K562 (cell line): ENCODE data around the gene HLA-DOA. TPM values are rescaled to one million over a fixed set of nuclear protein-coding genes. Genes with fewer than 3 reads are reported as not detected.

Source experiments
- GABPB1 ChIP-seq: sonication (generic); formaldehyde crosslinking; IDR thresholded peaks from 2 replicates; pipeline ENCODE4 v1.8.0; 2022; ENCODE audit warnings: mild to moderate bottlenecking, missing genetic modification reagents
- HOMEZ ChIP-seq: fragments of 250-450 bp; sonication (Bioruptor Pico); IDR thresholded peaks from 2 replicates; pipeline ENCODE4 v1.4.0; 2020; ENCODE audit warnings: mild to moderate bottlenecking, moderate library complexity
- MBD2 ChIP-seq: sonication (generic); IDR thresholded peaks from 2 replicates; pipeline ENCODE4 v1.6.1; 2016; ENCODE audit warnings: low read depth, borderline replicate concordance
- NONO ChIP-seq, 2 experiments: fragments of 200-400 bp in 1 of 2; fragments of 450-650 bp in 1 of 2; formaldehyde crosslinking in 1 of 2; IDR thresholded peaks; 2 replicates each; pipeline ENCODE4 v1.6.1; 2017; ENCODE audit warnings: low read depth in 2 of 2, mild to moderate bottlenecking in 2 of 2, moderate library complexity in 2 of 2, low read length in 1 of 2
- NR2C2 ChIP-seq, 2 experiments: fragments of 200-800 bp in 1 of 2; sonication (Bioruptor generic) in 1 of 2; sonication (generic) in 1 of 2; formaldehyde crosslinking in 1 of 2; IDR thresholded peaks; 2 replicates each; pipeline versions ENCODE4 v1.6.1 to v1.8.0; 2016 to 2022; ENCODE audit warnings: mild to moderate bottlenecking in 1 of 2, missing compliant biosample characterization in 1 of 2, missing genetic modification characterization in 1 of 2, missing genetic modification reagents in 1 of 2
- PHTF2 ChIP-seq: fragments of 250-450 bp; sonication (Bioruptor Pico); IDR thresholded peaks from 2 replicates; pipeline ENCODE4 v1.5.0; 2021; ENCODE audit warnings: mild to moderate bottlenecking
- RBM34 ChIP-seq: fragments of 200-400 bp; formaldehyde crosslinking; IDR thresholded peaks from 2 replicates; pipeline ENCODE4 v1.6.1; 2018; ENCODE audit warnings: low read length, borderline replicate concordance; ENCODE audit not compliant: insufficient read depth
- RCOR1 ChIP-seq, 2 experiments: IDR thresholded peaks; 2 replicates each; pipeline ENCODE4 v1.6.1; 2012; ENCODE audit warnings: low read depth in 2 of 2, low read length in 2 of 2, borderline replicate concordance in 1 of 2, improper control_type of control experiment in 1 of 2
- SMC3 ChIP-seq: conservative IDR thresholded peaks from 2 replicates; pipeline ENCODE4 v1.6.1; 2011; ENCODE audit warnings: low read depth, low read length, improper control_type of control experiment; ENCODE audit not compliant: insufficient read depth
- TCF7L2 ChIP-seq: fragments of 150-350 bp; IDR thresholded peaks from 2 replicates; pipeline ENCODE4 v1.6.1; 2016; ENCODE audit warnings: low read depth, mild to moderate bottlenecking, low read length, moderate library complexity
- ZNF318 ChIP-seq, 2 experiments: fragments of 450-650 bp; IDR thresholded peaks; 2 replicates each; pipeline ENCODE4 v1.6.1; 2016; ENCODE audit warnings: mild to moderate bottlenecking in 2 of 2, borderline replicate concordance in 1 of 2, low read depth in 1 of 2, moderate library complexity in 1 of 2
- polyA plus RNA-seq, 8 experiments: library from polyadenylated mRNA; depleted of rRNA in 4 of 8; stranded (reverse) in 5 of 8; unstranded in 3 of 8; fragments of >200 nt; fragmentation: Nextera tagmentation in 2 of 8; fragmentation: Illumina TruSeq in 1 of 8; extraction: Ambion mirVana in 2 of 8; extraction: Trizol in 1 of 8; gene quantifications; 2 replicates each; pipeline versions ENCODE4 v1.2.1 to v1.2.3, GENCODE V29; 2011 to 2014; ENCODE audit warnings: inconsistent platforms in 1 of 8, missing spikeins in 1 of 8
- total RNA-seq, 7 experiments: library from RNA; depleted of rRNA in 6 of 7; stranded (reverse); fragments of >200 nt in 6 of 7; fragmentation: Illumina TruSeq in 2 of 7; extraction: Trizol in 2 of 7; gene quantifications; 2 replicates each; pipeline versions ENCODE4 v1.2.1 to v1.2.3, GENCODE V29; 2011 to 2021; ENCODE audit warnings: low replicate concordance in 1 of 7

Gene HLA-DOA
- total and polyA plus RNA-seq, 9 of the 15 experiments (the other 6 are each of a cell fraction or from before 2014, with no cell fraction given): 0.07 TPM; not detected in 8

DNA sequence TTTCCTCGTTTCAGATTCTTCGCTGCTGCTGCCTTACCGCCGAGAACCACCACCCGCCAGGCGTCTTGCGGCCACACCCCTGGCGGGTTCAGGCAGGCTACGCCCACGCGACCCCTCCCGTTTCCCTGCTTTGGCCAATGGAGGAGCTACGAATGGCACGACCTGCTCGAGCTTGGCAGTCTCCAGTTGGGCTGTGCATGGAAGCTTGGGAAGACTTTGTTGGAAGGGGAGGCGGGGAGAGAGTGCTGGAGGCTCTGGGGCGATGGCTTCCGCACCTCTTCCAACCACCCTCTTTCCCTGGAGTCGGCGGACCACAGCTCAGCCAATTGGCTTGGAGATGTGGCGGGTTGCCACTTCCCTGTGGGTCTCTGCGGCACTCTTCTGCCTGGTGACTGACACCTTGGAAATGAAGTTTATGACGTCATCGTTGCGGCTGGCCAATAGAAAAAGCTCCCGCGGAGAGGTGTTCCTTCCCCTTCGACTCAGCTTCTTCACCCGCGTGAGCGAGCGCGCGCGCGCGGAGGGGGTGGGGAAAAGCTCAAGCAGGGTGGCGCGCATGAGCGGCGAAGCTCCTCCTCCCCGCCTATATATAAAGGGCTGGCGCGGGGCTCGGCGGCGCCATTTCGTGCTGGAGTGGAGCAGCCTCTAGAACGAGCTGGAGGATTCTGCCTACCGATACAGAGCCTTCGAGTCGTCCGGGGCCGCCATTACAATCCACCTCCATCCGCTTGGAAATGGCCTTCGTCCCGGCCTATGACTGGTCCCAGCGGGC is 37.6 kb downstream of the HLA-DOA start (continued):
- 0 out of 2 replicates have a peak, but pooled peaks have one; percentile 4 for TF ChIP-seq SMC3
- TF ChIP-seq RCOR1 (IDR thresholded peaks at IDR 0.05; ENCODE audit: borderline replicate concordance in 1 of 2, low read depth in 2 of 2, low read length in 2 of 2): peak; percentile 37; a peak in 3 of 4 replicates
- peak; percentile 66 for TF ChIP-seq GABPB1 (CRISPR knock-in tag)
- peak; percentile 85 for TF ChIP-seq HOMEZ (CRISPR knock-in tag)
- TF ChIP-seq NONO (IDR thresholded peaks at IDR 0.05; ENCODE audit: low read depth in 2 of 2, low read length in 1 of 2): peak in 1 of 2 experiments; percentile 97; a peak in 2 of 4 replicates
- TF ChIP-seq TCF7L2: 0 out of 2 replicates have a peak, but pooled peaks have one; percentile 24
- TF ChIP-seq PHTF2: 0 out of 2 replicates have a peak, but pooled peaks have one; percentile 54
- TF ChIP-seq NR2C2 (CRISPR knock-in tag; IDR thresholded peaks at IDR 0.05): peak; percentile 77
- no peak for TF ChIP-seq NR2C2 (tag; IDR thresholded peaks at IDR 0.05)
- peak in 1 of 2 experiments; percentile 50; a peak in 1 of 4 replicates for TF ChIP-seq ZNF318 (IDR thresholded peaks at IDR 0.05; ENCODE audit: borderline replicate concordance in 1 of 2, low read depth in 1 of 2)
- TF ChIP-seq RBM34: no peak
- TF ChIP-seq MBD2: peak; percentile 92
